GM12801 (cell line): Measurements from ENCODE around the gene ABCC1.

Source experiments
- TF ChIP-seq, protein P1 (sequence below): IDR thresholded peaks from one replicate; pipeline ENCODE4 v1.5.1; 2011; ENCODE audit warnings: control low read depth; ENCODE audit not compliant: insufficient read length; ENCODE audit errors: extremely low read depth

ABCC1 gene

DNA sequence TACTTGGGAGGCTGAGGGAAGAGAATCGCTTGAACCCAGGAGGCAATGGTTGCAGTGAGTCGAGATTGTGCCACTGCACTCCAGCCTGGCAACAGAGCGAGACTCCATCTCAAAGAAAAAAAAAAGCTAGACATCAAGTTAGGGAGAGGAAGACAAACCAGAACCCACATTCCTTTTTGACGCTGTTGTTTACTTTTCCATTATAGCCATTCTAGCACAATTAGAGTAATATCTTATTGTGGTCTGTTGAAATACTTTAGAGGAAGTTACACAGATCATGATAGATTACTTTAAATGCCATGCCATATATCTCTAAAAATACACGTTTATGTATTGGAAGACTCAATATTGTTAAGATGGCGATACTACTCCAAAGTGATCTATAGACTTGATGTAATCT is 16.5 kb upstream of the ABCC1 start:
- TF ChIP-seq, protein P1, sequence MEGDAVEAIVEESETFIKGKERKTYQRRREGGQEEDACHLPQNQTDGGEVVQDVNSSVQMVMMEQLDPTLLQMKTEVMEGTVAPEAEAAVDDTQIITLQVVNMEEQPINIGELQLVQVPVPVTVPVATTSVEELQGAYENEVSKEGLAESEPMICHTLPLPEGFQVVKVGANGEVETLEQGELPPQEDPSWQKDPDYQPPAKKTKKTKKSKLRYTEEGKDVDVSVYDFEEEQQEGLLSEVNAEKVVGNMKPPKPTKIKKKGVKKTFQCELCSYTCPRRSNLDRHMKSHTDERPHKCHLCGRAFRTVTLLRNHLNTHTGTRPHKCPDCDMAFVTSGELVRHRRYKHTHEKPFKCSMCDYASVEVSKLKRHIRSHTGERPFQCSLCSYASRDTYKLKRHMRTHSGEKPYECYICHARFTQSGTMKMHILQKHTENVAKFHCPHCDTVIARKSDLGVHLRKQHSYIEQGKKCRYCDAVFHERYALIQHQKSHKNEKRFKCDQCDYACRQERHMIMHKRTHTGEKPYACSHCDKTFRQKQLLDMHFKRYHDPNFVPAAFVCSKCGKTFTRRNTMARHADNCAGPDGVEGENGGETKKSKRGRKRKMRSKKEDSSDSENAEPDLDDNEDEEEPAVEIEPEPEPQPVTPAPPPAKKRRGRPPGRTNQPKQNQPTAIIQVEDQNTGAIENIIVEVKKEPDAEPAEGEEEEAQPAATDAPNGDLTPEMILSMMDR = no peak

DNA sequence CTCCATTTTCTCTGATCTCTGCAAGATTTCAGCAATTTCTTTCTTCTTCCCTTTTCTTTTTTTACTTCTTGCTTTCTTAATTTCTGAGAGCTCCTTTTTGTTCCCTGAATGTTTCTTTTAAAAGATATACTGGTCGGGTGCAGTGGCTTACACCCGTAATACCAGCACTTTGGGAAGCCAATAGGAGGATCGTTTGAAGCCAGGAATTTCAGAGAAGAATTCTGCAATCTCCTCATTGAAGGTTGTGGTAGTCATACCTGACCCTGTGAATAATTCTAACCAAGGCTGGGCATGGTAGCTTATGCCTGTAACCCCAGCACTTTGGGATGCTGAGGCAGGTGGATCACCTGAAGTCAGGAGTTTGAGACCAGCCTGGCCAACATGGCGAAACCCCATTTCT is 15.6 kb upstream of the ABCC1 start:
- TF ChIP-seq, protein P1 = no peak

DNA sequence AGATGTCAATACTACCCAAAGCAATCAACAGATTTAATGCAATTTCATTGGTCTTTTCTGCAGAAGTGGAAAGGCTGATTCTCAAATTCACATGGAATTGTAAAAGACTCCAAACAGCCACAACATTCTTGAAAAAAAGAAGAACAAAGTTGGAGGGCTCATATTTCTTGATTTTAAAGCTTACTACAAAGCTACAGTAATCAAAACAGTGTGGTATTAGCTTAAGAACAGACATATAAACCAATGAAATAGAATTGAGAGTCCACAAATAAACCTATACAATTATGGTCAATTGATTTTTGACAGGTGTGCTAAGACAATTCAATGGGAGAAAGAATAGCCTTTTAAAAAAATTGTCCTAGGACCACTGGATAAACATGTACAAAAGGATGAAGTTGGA is 14.4 kb upstream of the ABCC1 start:
- TF ChIP-seq, protein P1 = no peak

DNA sequence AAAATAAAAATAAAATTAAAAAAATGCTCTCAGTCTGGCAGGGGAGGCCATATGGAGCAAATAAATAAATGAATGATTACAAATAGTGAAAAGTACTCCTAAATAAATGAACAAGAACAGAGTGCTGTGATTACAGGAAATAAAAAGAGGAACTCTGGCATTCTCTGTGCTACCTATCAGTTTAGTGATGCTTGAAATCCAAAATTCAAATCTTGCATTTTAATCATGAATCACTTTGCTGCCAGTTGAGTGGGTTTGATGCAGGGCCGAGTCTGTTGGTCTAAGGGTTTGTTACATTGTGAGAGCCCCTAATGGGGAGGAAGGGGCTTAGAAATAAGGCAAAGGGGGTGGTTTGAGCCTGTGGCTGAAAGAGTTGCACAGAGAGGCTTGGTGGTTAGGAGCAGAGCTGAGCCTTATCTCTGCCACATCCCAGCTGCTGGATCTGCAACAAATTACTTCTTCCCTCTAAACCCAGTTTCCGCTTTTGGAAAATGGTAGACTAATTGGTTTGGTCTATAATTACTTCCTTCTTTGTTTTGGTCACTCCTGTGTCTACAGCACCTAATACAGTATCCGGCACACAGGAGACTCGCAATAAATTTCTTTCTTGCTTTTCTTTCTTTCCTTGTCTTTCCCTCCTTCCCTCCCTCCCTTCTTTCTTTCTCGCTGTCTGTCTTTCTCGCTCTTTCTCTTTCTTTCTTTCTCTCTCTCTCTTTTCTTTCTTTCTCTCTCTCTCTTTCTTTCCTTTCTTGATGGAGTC is 6.3 kb upstream of the ABCC1 start:
- TF ChIP-seq, protein P1 = no peak

DNA sequence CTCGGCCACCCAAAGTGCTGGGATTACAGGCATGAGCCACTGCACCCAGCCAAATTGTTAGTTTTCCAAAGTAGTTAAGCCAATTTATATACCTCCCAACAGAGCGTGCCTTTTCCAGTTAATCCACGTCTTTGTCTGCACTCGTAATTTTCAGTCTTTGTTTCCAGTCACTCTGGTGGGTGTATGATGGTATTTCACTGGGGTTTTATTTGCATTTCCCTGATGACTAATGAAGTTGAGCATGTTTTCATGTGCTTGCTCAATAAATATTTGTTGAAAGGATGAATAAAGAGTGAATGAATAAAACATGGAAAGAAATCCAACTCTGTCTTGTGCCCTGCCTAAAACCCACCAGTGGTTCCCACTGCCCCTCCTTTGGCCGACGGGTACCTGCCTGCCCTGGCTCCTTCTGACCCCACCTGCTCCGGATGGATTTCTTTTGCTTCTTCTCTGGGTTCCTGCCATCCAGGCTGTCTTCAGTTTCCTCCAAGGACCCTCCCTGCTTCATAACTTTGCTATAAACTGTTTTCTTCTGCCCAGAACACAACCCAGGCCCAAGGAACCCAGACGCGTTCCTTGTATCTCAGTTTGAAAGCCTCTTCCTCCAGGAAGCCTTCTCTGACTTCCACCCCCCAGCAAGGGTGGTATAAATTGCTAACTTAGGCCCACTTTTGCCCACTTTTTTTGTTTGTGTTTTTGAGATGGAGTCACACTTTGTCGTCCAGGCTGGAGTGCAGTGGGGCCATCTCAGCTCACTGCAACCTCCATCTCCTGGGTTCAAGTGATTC is 3.0 kb upstream of the ABCC1 start:
- TF ChIP-seq, protein P1 = no peak

DNA sequence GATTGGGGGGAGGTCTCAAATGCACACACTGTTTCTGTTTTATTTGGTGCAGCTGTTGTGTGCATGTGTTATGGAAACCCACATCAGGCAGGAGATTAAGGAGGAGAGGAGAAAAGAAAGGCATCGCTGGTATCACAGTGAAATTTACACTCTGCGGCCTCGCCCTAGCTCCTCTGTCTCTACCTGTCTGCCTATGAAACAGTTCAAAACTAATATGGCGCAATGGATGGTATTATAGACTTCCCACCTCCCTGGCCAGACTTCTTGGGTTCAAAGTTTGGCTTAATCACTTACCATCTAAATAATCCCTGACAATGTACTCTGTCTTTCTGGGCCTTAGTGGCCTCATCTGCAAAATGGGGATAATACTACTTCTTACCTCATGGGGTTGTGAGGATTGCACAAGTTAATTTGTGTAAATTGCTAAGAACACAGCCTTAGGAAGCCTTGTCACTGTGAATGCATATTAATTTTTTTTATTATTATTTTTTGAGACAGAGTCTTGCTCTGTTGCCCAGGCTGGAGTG is 1.4 kb upstream of the ABCC1 start:
- TF ChIP-seq, protein P1 = no peak

DNA sequence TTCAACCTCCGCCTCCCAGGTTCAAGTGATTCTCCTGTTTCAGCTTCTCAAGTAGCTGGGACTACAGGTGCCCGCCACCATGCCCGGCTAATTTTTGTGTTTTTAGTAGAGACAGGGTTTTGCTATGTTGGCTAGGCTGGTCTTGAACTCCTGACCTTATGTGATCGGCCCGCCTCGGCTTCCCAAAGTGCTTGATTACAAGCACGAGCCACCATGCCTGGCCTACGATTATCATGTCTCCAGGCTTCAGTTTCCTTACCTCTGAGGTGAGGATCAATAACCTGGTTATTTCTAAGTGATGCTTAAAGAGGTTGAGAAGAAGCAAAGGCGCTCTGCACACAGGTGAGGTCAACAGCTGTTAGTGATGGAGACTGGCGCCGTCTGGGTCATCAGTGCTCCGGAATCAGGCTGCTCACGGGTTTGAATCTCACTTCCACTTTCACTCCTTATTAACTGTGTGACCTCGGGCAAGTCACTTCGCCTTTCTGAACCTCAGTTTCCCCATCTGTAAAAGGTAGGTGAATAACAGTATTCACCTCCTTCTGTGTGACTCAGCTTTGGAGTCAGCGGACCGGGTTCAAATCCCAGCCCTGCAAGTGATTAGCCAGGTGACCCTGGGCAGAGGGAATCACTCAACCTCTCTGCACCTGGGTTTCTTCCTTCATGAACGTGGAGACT is 745 bp upstream of the ABCC1 start:
- TF ChIP-seq, protein P1 = no peak
